GM10266 (cell line): ENCODE data around the gene FRMD4A.
"Not testable (repeated sequence)": the region's sequence is repeated elsewhere in the genome, so short reads cannot be mapped to it uniquely, and the experiment has no call there.

ENCODE experiments used
- DNase-seq: peaks from one replicate; pipeline ENCODE4 v3.0.0; 2012; ENCODE audit errors: extremely low spot score
- TF ChIP-seq, protein P1 (sequence below): IDR thresholded peaks from 2 replicates; pipeline ENCODE4 v1.5.1; 2012; ENCODE audit warnings: mild to moderate bottlenecking, low read depth; ENCODE audit not compliant: control insufficient read depth, insufficient read depth; ENCODE audit errors: missing control alignments

FRMD4A gene

DNA sequence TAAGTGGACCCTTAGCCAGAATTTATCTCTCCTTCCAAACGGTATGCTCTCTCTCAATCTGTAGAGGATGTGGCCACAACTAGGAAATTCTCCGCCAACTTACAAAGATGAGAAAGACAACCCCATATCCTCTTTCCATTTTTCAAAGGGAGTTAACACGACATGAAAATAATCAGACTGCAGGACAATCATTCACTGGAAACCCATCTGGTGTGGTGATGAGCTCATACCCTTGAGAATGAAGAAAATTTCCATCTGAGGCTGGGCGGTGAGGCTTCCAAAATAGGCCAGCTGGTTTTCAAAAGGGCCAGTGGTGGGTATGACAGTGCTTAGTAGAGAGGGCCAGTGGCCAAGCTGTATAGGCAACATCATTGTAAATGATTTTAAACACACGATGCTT, 369.6 kb downstream of the FRMD4A start:
- DNase-seq: no peak
- TF ChIP-seq, protein P1, sequence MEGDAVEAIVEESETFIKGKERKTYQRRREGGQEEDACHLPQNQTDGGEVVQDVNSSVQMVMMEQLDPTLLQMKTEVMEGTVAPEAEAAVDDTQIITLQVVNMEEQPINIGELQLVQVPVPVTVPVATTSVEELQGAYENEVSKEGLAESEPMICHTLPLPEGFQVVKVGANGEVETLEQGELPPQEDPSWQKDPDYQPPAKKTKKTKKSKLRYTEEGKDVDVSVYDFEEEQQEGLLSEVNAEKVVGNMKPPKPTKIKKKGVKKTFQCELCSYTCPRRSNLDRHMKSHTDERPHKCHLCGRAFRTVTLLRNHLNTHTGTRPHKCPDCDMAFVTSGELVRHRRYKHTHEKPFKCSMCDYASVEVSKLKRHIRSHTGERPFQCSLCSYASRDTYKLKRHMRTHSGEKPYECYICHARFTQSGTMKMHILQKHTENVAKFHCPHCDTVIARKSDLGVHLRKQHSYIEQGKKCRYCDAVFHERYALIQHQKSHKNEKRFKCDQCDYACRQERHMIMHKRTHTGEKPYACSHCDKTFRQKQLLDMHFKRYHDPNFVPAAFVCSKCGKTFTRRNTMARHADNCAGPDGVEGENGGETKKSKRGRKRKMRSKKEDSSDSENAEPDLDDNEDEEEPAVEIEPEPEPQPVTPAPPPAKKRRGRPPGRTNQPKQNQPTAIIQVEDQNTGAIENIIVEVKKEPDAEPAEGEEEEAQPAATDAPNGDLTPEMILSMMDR: no peak

DNA sequence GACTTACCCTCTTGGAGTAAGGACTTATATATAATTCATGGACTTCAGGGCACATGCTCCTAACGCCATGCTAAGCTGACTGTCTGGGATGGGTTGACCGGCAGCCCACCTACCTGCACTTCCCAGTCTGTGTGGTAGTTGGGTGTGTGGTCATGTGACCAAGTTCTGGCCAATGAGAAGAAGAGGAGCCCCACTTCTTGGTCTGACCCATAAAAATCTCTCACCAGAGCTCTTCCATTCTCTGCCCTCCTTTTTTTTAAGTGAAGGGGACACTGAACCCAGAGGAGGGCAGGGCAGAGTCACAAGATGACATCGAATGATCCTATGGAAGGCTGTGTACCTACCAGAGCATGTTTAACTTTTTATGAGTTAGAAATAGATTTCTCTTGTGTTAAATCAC, 370.1 kb downstream of the FRMD4A start:
- TF ChIP-seq, protein P1: no peak
- DNase-seq: no peak

DNA sequence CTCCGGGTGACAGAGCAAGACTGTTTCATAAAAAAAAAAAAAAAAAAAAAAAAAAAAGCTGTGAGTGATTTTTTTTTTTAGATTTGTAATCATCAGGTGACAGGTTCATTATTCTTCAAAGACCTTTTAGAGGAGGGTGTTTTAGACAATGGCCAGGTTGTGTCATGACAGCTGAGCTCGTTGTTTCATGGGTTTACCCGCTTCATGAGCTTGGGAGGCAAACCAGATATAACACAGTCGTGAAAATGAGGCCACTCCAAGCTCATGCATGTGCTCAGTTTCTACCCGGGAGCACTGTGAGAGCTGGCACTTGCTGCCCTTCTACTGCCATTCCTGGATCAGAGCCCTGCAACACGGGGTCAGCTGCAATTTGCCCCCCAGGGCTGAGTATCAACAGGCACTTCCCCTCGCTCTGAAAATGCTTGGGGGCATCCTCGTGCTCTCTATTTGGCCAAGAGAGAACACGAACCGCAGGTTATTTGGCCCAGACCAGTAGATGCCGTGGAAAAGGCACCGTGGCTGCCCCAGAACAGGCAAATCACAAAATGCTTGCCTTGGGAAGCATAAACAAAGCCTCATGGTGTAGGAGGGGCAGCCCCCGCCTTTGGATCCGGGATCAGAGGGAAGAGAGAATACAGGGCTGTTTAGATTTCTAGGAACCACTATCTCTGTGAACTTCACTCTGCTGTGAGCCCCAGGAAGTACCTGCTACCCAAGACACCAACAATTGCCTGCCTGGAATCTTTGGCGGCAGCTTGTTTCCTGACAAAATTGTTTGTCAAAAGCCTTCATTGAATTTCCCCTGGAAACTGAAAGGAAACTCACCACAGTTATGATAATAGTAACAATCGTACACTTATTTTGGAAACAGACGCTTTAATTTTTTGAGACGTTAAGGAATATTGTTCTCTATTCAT, 371.0 kb downstream of the FRMD4A start:
- DNase-seq: no peak
- TF ChIP-seq, protein P1: no peak

DNA sequence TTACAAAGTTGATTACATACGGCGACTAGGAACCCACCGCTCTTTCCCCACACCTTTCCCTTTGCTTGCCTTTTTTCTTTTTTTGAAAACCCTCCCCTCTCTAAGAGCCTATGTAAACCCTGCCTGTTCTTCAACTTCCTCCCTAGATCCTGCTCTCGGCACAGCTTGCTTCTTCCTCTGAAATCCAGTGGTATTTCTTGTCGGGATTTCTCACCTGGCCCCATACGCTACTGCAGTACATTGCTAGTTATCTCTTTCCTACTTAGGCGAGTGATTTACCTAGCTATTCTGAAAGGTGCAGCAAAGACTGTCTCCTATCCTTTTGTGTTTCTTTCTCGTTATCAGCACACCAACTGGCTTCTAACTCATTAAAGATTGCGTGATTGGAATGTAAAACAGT, 372.9 kb downstream of the FRMD4A start:
- DNase-seq: no peak
- TF ChIP-seq, protein P1: no peak

DNA sequence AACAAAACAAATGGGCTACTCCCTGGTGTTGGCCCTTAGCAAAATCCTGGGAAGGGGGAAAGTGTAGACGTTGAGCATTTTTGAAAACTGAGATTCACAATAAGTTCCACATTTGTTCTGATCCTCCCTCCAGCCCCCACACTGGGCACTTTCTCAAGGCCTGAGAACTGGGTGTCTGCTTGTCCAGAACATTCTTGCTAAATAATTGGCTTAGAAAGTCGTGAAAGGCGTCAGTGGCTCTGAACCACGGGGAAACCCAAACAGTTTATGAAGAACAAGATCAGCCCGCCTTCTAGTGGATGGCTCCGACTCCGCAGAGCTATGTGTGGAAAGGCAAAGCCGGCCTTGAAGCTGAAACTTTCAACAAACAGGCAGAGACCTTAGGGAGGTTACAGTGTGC, 373.9 kb downstream of the FRMD4A start:
- TF ChIP-seq, protein P1: no peak
- DNase-seq: no peak

DNA sequence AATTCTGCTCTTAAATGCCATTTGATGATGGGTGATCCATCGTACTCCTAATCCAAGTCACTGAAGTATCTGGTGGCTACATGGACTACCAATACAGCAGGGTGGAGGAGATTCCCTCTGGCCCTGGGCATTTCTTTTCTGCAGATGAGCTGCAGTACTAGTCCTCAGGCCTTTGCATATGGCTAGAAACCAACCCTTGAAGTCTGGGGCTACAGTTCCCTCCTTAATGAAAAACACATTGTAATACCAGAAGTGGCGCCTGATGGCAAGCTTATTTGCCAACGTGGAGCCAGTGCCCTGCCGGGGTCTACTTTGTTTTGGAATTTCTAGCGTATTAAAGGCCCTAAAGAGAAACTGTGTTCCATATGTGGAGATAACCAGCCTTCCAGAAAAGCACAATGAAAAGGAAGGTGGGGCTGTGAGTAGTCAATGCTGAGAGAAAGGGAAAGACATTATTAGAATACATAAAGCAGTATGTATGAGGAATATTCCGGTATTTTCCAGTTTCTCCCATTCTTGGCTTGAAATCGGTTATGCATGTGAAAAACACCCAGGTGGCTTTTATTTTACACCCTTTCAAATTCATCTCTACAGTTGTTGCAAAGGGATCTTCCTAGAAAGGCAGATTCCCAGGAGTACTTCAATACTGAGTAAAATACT, 375.2 kb downstream of the FRMD4A start:
- TF ChIP-seq, protein P1: no peak

DNA sequence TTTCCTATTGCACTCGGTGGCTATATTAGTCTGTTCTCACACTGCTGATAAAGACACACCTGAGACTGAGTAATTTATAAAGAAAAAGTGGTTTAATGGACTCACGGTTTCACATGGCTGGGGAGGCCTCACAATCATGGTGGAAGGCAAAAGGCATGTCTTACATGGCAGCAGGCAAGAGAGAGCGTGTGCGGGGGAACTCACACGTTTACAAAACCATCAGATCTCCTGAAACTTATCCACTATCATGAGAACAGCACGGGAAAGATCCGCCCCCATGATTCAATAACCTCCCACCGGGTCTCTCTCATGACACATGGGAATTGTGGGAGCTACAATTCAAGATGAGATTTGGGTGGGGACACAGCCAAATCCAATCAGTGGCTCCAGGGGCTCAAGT, 376.5 kb downstream of the FRMD4A start:
- not testable (repeated sequence) for DNase-seq

More for the DNA sequence above, 375.2 kb downstream of the FRMD4A start:
- DNase-seq: no peak
